DLD1 (cell line): ENCODE data around the gene RNF167.

ENCODE experiments used
- in situ Hi-C: cut with HindIII; loops from 2 replicates; pipeline ENCODE4 v1.10.0; 2017; ENCODE audit warnings: low sequenced_read_pairs

Gene RNF167

GRCh38 chr17:4950075-4950745, 10.1 kb downstream of the RNF167 start:
- in situ Hi-C loops = no loop called here

DNA sequence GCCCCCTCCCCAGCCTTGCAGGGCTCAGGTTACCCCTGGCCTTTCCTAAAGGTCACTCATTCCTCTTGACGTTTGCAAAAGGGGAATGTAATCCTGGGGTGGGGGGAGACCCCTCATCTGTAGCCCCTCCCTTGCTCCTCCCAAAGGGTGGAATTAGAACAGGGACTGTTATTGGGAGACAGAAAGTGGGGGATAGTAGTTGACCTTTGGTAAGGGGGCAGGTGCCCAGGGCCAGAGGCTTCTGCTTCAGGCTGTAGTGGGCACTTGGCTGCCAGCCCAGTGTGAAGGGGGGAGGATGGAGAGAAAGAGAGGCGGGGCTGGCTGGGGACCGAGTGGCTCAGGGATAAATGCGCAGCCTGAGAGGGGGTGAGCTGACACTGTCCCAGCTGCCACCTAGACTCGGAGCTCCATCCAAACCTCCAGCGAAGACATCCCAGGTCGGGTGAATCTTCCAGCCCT, 10.7 kb downstream of the RNF167 start, which contains the start of gene ENO3:
Gene ENO3, plus strand, starts transcription at position 374 of the 459 bp plus-strand sequence. CDS start 711 bp downstream, outside the sequence.
- in situ Hi-C loops = no loop called here

- in situ Hi-C loops = no loop called here
Observed at GRCh38 chr17:4951486-4951885, 11.4 kb downstream of the RNF167 start.

DNA sequence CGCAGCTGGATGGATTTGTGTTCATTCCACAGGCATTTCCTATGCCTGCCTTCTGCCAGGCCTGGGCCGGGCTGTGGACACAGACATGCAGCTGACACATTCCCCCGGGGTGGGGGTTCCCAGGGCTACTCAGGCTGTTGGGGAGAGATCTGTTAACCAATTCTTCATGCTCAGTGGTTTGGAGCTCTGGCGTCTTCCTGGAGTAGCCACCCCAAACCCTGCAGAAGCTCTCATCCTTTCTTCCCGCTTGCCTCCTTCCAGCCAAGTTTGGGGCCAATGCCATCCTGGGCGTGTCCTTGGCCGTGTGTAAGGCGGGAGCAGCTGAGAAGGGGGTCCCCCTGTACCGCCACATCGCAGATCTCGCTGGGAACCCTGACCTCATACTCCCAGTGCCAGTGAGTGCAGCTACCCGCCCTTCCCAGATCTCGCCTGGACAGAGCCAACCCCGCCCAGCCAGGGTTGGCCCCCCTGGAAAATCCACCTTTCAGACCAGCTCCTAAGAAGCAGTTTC, 13.4 kb downstream of the RNF167 start:
- in situ Hi-C loops = no loop called here

GRCh38 chr17:4955091-4955490, 15.0 kb downstream of the RNF167 start:
- in situ Hi-C loops = no loop called here

GRCh38 chr17:4956493-4957061, 16.5 kb downstream of the RNF167 start:
- in situ Hi-C loops = no loop called here

- in situ Hi-C loops = no loop called here
Observed at GRCh38 chr17:4958102-4958501, 18.0 kb downstream of the RNF167 start.

DNA sequence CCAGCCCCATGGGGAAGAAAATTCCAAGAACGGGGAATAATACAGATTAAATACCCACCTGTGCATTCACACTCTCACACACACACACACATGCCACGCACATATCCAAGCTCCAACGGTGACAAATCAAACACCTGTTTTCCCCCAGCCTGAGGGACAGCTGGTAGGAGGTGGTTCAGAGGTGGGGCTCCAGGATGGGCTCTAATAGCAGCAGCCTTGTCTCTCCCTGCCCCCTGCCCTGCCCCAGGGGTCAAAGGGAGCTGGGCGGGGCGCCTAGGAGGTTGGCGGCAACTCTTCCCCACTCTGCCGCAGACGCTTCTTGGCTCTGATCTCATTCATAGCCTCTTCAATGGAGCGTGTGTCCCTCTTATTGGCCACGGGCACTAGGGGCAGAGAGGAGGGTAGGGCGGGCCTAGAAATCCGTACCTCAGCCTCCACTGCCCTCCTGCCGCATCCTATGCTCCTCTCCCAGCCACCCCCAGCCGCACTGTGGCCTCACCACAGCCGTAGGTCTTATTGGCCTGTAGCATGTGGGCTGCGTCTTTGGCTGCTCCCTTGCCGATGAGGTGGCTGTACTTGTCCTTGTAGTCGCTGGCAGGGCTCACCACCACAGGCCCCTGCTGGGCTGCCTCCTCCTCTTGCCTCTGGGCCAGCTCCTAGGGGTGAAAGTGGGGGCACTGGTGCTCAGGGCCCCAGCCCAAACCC, 19.3 kb downstream of the RNF167 start:
- in situ Hi-C loops = no loop called here

DNA sequence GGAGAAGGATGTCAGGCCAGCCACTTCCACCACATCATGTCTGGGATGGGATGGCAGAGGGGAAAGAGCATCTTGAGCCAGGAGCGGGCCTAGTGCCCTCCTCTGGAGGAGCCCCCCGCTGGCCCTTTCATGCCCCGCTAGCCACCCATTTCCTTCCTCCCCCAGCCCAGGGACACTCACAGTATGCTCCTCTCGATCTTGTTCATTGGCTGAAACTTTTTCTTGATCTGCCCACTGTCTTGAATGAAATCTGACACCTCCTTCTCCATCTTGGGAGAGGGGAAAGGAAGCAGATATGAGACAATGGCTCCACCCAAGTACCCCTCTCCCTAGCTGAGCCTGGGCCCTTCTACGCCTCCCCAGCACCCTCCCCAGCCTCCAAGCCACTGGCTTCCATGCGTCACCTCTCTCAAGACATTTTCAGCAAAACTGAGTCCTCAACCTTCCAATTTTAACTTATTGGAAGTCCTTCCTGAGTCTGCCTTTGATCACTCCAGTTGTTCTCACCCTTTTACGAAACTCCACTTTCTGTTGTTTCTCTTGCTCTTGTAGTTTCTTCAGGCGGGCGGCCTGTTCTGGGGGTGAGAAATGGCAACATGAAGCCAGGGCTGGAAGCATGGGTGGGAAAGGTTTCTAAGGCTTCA, 20.3 kb downstream of the RNF167 start:
- in situ Hi-C loops = no loop called here

DNA sequence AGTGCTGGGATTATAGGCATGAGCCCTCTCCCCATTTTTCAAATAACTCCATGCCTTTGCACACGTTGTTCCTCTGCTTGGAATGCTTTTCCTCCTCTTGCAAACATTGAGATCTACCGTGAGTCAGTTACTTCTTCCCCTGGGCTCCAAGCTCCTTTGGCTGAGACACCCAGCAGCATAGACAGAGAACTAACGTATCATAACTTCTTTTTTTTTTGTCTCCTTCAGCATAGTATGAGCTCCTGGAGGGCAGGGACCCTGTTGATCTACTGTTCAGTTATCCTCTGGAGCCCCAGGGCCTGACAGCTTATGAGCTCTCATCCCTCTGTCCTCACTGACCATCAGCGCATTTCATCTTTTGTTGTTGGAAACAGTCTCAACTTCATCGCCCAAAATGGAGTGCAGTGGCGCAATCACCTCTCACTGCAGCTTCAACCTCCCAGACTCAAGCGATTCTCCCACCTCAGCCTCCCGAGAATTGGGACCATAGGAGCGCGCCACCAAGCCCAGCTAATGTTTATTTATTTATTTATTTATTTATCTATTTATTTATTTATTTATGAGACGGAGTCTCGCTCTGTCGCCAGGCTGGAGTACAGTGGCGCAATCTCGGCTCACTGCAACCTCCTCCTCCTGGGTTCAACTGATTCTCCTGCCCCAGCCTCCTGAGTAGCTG, 25.4 kb downstream of the RNF167 start:
- in situ Hi-C loops = no loop called here

DNA sequence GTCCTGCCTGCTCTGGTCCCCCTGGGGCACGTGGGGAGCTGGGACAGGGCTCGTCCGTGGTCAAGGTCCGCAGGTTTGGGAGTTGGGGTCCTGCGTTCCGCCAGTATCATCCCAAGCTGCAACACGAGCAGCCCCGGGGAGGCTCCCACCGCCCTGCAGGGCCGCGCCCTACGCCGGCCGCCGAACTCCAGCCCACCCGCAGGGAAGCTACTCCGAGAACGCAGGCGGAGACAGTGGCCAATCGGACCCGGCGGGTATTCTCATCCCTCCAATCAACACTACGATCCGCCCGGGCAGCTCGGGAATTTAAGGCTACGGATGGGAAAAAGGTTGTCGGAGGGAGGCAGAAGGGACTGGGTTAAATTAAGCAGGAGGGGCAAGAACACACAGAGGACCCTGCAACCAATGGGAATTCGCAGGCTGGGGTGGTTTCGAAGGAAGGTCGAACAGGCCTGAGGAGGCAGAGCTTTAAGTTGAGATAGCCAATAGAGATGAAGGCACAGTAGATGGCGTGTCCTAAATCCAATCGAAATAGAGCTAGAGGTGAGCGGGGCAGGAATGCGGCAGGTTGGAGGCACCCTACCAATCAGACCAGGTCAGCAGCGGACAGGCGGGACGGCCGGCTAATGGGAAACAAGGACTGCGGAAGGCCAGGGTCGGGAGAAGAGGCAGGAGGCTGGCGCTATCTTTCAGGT, 26.9 kb downstream of the RNF167 start:
- in situ Hi-C loops = no loop called here

GRCh38 chr17:4967539-4968485, 27.7 kb downstream of the RNF167 start, which contains the start of gene SPAG7:
SPAG7 (minus strand) TSS chr17:4967817; CDS start chr17:4967804, 13 bp downstream.
- in situ Hi-C loops = no loop called here

DNA sequence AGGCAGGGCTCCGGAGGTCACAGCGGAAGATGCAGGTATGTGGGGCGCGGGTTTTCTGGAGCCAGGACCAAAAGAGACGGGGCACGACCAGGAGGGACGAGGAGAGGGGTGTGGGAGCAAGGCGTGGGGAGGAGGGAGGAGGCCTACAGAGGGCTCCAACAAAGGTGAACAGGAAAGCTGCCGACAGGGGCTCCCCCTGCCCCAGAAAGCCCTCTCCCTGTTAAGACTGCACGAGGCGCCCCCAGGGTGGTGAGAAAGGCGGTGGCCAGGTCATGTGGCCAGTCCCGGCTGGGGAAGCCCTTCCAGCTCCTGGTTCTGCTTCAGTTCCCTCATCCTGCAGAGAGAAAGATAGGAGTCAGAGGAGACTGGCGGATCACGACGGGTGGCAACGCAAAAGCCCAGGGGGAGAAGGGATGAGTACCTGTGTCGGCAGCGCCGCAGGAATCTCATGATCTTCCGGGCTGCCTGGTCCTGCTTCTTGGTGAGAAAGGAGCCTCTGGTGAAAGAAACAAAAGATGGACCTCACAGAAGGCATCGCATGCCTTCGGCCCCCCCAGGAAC, 28.5 kb downstream of the RNF167 start:
- in situ Hi-C loops = no loop called here

- in situ Hi-C loops = no loop called here
Observed at GRCh38 chr17:4969047-4969550, 29.0 kb downstream of the RNF167 start.

DNA sequence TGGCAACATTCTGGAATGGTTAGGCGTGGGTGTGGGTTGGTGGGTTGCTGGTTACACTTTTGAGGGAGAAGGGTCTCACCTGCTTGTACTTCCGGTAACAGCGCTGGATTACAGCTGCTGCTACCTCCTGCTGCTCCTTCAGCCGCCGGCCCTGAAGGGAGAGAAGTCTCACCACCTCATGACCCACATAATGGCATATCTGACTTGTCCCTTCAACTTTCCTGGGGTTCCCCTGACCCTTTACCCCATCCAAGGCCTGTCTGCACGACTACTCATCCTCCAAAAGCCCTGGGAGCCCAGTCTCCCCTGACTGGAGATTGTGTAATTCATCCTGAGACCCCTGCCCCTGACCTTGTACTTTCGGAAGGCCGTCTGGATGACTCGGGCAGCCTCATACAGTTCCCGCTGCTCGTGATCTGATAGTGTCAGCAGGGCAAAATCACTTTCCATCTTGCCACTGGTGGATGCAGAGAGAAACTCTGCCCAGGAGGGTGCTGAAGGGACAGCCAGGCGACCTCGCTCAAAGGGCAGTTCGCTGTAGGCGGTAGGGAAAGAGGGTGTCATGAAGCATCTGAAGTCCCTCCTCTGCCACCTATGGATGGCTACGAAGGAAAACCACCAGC, 29.6 kb downstream of the RNF167 start:
- in situ Hi-C loops = no loop called here

- in situ Hi-C loops = no loop called here
Observed at GRCh38 chr17:4970273-4970672, 30.2 kb downstream of the RNF167 start.

DNA sequence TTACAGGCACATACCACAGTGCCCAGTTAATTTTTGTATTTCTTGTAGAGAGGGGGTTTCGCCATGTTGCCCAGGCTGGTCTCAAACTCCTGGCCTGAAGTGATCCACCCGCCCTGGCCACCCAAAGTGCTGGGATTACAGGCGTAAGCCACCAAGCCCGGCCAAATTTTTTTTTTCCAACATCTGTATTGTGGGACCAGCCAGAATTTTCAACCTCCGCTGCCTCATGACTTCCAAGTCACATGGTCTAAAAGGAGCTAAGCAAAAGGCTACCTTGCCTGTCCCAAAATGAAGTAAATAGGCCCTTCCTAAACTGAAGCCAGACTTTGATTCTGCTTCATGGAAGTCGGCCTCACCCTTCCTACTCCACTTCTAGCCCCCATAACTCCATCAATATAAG, 31.8 kb downstream of the RNF167 start:
- in situ Hi-C loops = no loop called here

DNA sequence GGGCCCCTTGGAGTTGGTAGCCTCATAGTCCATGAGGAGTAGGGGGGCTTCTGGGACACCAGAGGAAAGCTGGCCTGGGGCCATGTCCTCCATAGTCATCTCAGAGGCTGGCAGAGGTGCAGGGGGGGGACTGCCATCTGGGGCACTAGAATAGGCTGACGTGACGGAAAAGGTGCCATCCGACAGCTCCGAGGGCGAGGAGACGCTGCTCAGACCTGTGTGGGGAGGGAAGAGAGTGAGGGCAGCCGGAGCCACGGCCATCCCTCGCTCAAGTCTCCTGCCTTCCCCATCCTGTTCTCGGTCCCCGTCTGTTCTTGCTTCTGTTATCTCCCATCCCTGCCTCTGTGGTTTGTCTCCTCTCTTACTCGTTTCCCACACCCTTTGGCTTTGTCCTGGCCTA, 32.3 kb downstream of the RNF167 start:
- in situ Hi-C loops = no loop called here
